Testis (tissue), 3 donors: ENCODE results near the gene ZBTB20. TPM values are rescaled to one million over a fixed set of nuclear protein-coding genes. Genes with fewer than 3 reads are reported as not detected.

Experiments
- DNase-seq: peaks from one replicate; pipeline ENCODE4 v3.0.0-alpha.2; 2019
- H3K27ac ChIP-seq, 2 donors: fragments of 200-600 bp; sonication (generic); one replicate each; pipeline ENCODE4 v1.5.1; 2019
- H3K27me3 ChIP-seq: fragments of 200-600 bp; sonication (generic); one replicate; pipeline ENCODE4 v1.5.1; 2019
- H3K36me3 ChIP-seq: fragments of 200-600 bp; sonication (generic); one replicate; pipeline ENCODE4 v1.5.1; 2017; ENCODE audit warnings: low read depth; ENCODE audit errors: missing control alignments
- H3K4me1 ChIP-seq: fragments of 200-600 bp; sonication (generic); one replicate; pipeline ENCODE4 v1.5.1; 2019
- H3K4me3 ChIP-seq, 2 donors: fragments of 200-600 bp; sonication (generic); one replicate each; pipeline ENCODE4 v1.5.1; 2017 to 2019
- H3K9me3 ChIP-seq: fragments of 200-600 bp; sonication (generic); one replicate; pipeline ENCODE4 v1.5.1; 2017
- POLR2A ChIP-seq: fragments of 450-650 bp; IDR thresholded peaks from one replicate; pipeline ENCODE4 v1.6.1; 2017; ENCODE audit warnings: antibody characterized with exemption, mild to moderate bottlenecking, moderate library complexity
- WGBS, 2 donors: methylation state at CpG; one replicate each; pipeline ENCODE4 v1.1.5; 2018; 5-methylcytosine and 5-hydroxymethylcytosine counted together
- intact Hi-C: fragments of 100-400 bp; cut with DNase I; formaldehyde crosslinking; loops from one replicate; pipeline ENCODE4 v1.15.1; 2023; ENCODE audit warnings: low total_unique reads
- polyA plus RNA-seq: library from polyadenylated mRNA; stranded (reverse); fragments of 350-450 nt; fragmentation: Illumina TruSeq; extraction: RNeasy Lipid Tissue Mini Kit (QIAGEN cat#74804); gene quantifications from one replicate; pipeline ENCODE4 v1.2.3, GENCODE V29; 2014; ENCODE audit warnings: low read depth, low replicate concordance; ENCODE audit not compliant: insufficient read depth
- total RNA-seq, 2 donors: library from RNA; depleted of rRNA; stranded (reverse); fragments of >200 nt; gene quantifications; one replicate each; pipeline ENCODE4 v1.2.3, GENCODE V29; 2016
- TF ChIP-seq, protein P1 (sequence below), 3 experiments: fragments of 450-650 bp in 2 of 3; fragments of 200-600 bp in 1 of 3; sonication (generic) in 1 of 3; IDR thresholded peaks; one replicate each; pipeline ENCODE4 v1.5.1; 2016 to 2019; ENCODE audit warnings: antibody characterized with exemption in 3 of 3, mild to moderate bottlenecking in 2 of 3, moderate library complexity in 1 of 3

The ZBTB20 gene
- total and polyA plus RNA-seq, 3 donors from 2014 or later, result 36.8 to 179 (median 126) TPM

GRCh38 chr3:114659109-114660061 lies 487.7 kb downstream of the ZBTB20 start:
- no peaks in the 10 kb centered on the region for H3K4me1 ChIP-seq
- H3K36me3 ChIP-seq, result no peaks in the 10 kb centered on the region
- intact Hi-C loops, result no loop called here
- H3K27ac ChIP-seq, result peak overlapping the region; percentile 32 to 59
- no peak for DNase-seq
- no peaks in the 10 kb centered on the region for H3K27me3 ChIP-seq
- 61% methylated on average over 5 of the region's 5 CpGs for WGBS, 2 donors
- no peaks in the 10 kb centered on the region for H3K9me3 ChIP-seq
- no peak for TF ChIP-seq POLR2A
- TF ChIP-seq, protein P1, sequence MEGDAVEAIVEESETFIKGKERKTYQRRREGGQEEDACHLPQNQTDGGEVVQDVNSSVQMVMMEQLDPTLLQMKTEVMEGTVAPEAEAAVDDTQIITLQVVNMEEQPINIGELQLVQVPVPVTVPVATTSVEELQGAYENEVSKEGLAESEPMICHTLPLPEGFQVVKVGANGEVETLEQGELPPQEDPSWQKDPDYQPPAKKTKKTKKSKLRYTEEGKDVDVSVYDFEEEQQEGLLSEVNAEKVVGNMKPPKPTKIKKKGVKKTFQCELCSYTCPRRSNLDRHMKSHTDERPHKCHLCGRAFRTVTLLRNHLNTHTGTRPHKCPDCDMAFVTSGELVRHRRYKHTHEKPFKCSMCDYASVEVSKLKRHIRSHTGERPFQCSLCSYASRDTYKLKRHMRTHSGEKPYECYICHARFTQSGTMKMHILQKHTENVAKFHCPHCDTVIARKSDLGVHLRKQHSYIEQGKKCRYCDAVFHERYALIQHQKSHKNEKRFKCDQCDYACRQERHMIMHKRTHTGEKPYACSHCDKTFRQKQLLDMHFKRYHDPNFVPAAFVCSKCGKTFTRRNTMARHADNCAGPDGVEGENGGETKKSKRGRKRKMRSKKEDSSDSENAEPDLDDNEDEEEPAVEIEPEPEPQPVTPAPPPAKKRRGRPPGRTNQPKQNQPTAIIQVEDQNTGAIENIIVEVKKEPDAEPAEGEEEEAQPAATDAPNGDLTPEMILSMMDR (IDR thresholded peaks at IDR 0.05), result no peak
- no peak overlapping the region for H3K4me3 ChIP-seq

GRCh38 chr3:114651555-114651954 lies 495.5 kb downstream of the ZBTB20 start:
- Histone ChIP-seq H3K4me3 (no peak overlapping the region), H3K27ac (peak overlapping the region; percentile 21 to 58), H3K36me3 (no peaks in the 10 kb centered on the region), H3K27me3 (no peaks in the 10 kb centered on the region), H3K4me1 (peaks cover 16% of the 10 kb centered on the region), H3K9me3 (no peaks in the 10 kb centered on the region)
- DNase-seq, result peak; percentile 60
- WGBS, 2 donors, result 34 to 37% methylated on average over 4 of the region's 4 CpGs
- TF ChIP-seq, protein P1 (IDR thresholded peaks at IDR 0.05), result no peak
- no peak for TF ChIP-seq POLR2A
- intact Hi-C loops, result no loop called here

GRCh38 chr3:114650808-114651207 lies 496.3 kb downstream of the ZBTB20 start:
- Histone ChIP-seq H3K36me3 (no peaks in the 10 kb centered on the region), H3K4me3 (no peak overlapping the region), H3K9me3 (no peaks in the 10 kb centered on the region), H3K27me3 (no peaks in the 10 kb centered on the region), H3K4me1 (peaks cover 16% of the 10 kb centered on the region), H3K27ac (peak overlapping the region; percentile 21 to 58)
- intact Hi-C loops, result no loop called here
- TF ChIP-seq, protein P1 (IDR thresholded peaks at IDR 0.05), result no peak
- TF ChIP-seq POLR2A, result no peak
- WGBS, 2 donors, result 19 to 34% methylated on average over 3 of the region's 3 CpGs
- DNase-seq, result no peak

DNA sequence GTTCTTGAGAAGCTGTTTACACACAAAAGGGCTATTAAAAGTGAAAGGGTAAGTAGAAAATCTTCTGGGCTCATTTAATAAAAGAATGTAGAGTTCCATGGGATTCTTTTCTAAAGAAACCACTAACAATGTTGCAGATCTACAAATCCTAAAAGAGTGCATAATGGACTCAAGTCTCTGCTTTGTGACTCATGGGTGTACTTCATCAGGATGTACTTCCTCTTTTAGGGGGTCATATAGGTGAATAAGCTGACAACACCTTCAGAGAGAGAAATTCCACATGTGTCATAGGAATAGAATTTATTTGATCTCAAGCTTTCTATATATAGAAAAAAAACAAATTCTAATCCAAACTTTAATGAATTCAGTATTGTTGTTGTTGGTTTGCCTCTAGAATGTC lies 497.8 kb downstream of the ZBTB20 start:
- no peaks in the 10 kb centered on the region for H3K9me3 ChIP-seq

More for the DNA sequence above, 497.8 kb downstream of the ZBTB20 start:
- no peaks in the 10 kb centered on the region for H3K36me3 ChIP-seq
- intact Hi-C loops, result no loop called here
- peaks cover 16% of the 10 kb centered on the region for H3K4me1 ChIP-seq
- DNase-seq, result no peak
- no peaks in the 10 kb centered on the region for H3K27me3 ChIP-seq
- TF ChIP-seq POLR2A, result no peak
- TF ChIP-seq, protein P1 (IDR thresholded peaks at IDR 0.05), result no peak
- H3K4me3 ChIP-seq, result no peak overlapping the region
- H3K27ac ChIP-seq, result peak overlapping the region; percentile 39 to 46
